Keratinocyte (primary cell): Measurements from ENCODE around the gene RAB8A. TPM values are rescaled to one million over a fixed set of nuclear protein-coding genes. Genes with fewer than 3 reads are reported as not detected.

Experiments used
- DNase-seq: peaks from one replicate; pipeline ENCODE4 v3.0.0-alpha.2; 2011; ENCODE audit warnings: low read depth, missing footprints, low spot score
- FAIRE-seq: peaks from 2 replicates; lab custom pipeline; 2011; peaks lifted over from hg19 to GRCh38; lab: Jason Lieb, UNC
- H2AFZ ChIP-seq: 2 replicates; pipeline ENCODE4 v1.6.0; 2012; ENCODE audit warnings: low read length, control low read depth, inconsistent platforms; ENCODE audit not compliant: control insufficient read depth
- H3K27ac ChIP-seq: 2 replicates; pipeline ENCODE4 v1.5.1; 2011; ENCODE audit warnings: low read length; ENCODE audit not compliant: control insufficient read depth, insufficient read depth
- H3K27me3 ChIP-seq: 3 replicates; pipeline ENCODE4 v1.6.0; 2011; ENCODE audit warnings: low read length; ENCODE audit not compliant: control insufficient read depth, insufficient read depth; ENCODE audit errors: extremely low read depth
- H3K36me3 ChIP-seq, 2 experiments: 2 replicates in 1 of 2; 3 replicates in 1 of 2; pipeline ENCODE4 v1.5.1; 2011; ENCODE audit warnings: low read length in 2 of 2, mild to moderate bottlenecking in 1 of 2; ENCODE audit not compliant: control insufficient read depth in 2 of 2, insufficient read depth in 2 of 2; ENCODE audit errors: extremely low read depth in 1 of 2
- H3K4me1 ChIP-seq: 3 replicates; pipeline ENCODE4 v1.5.1; 2011; ENCODE audit warnings: low read length; ENCODE audit not compliant: control insufficient read depth, insufficient read depth; ENCODE audit errors: extremely low read depth
- H3K4me2 ChIP-seq: 3 replicates; pipeline ENCODE4 v1.6.0; 2011; ENCODE audit warnings: low read depth, low read length; ENCODE audit not compliant: control insufficient read depth, insufficient read depth; ENCODE audit errors: extremely low read depth
- H3K4me3 ChIP-seq, 3 experiments: fragments of 200-600 bp in 1 of 3; sonication (generic) in 1 of 3; 2 replicates in 2 of 3; 3 replicates in 1 of 3; pipeline ENCODE4 v1.5.1; 2011 to 2016; ENCODE audit warnings: low read length in 3 of 3, mild to moderate bottlenecking in 3 of 3, control low read depth in 2 of 3, inconsistent platforms in 1 of 3, low read depth in 1 of 3, mixed read lengths in 1 of 3, mixed run types in 1 of 3, moderate library complexity in 1 of 3; ENCODE audit not compliant: control insufficient read depth in 2 of 3, insufficient read depth in 2 of 3; ENCODE audit errors: extremely low read depth in 1 of 3
- H3K79me2 ChIP-seq: 2 replicates; pipeline ENCODE4 v1.6.0; 2012; ENCODE audit warnings: low read length; ENCODE audit not compliant: control insufficient read depth, insufficient read depth
- H3K9ac ChIP-seq: 3 replicates; pipeline ENCODE4 v1.6.0; 2011; ENCODE audit warnings: low read length; ENCODE audit not compliant: control insufficient read depth, insufficient read depth; ENCODE audit errors: extremely low read depth
- H3K9me1 ChIP-seq: 3 replicates; pipeline ENCODE4 v1.6.0; 2011; ENCODE audit warnings: low read length; ENCODE audit not compliant: control insufficient read depth, insufficient read depth; ENCODE audit errors: extremely low read depth
- H3K9me3 ChIP-seq: 2 replicates; pipeline ENCODE4 v1.5.1; 2012; ENCODE audit warnings: low read depth, low read length; ENCODE audit not compliant: control insufficient read depth
- H4K20me1 ChIP-seq: 3 replicates; pipeline ENCODE4 v1.6.0; 2011; ENCODE audit warnings: low read length; ENCODE audit not compliant: control insufficient read depth, insufficient read depth; ENCODE audit errors: extremely low read depth
- EZH2 ChIP-seq: IDR thresholded peaks from one replicate; pipeline ENCODE4 v1.6.1; 2012; ENCODE audit warnings: inconsistent platforms, mild to moderate bottlenecking, low read length, moderate library complexity
- dilution Hi-C: fragments of 300-500 bp; cut with MboI; formaldehyde crosslinking; loops from one replicate; pipeline ENCODE4 v1.7.0; 2020; ENCODE audit warnings: low sequenced_read_pairs; ENCODE audit not compliant: extremely low pct_ligation_motif_present
- polyA plus RNA-seq, 5 experiments: library from polyadenylated mRNA; depleted of rRNA in 3 of 5; stranded (reverse) in 3 of 5; stranded (forward) in 1 of 5; unstranded in 1 of 5; fragments of >200 nt; gene quantifications; 1 replicate in 1 of 5; 2 replicates in 3 of 5; 3 replicates in 1 of 5; pipeline versions ENCODE4 v1.2.1 to v1.2.3, GENCODE V29; 2011 to 2012; ENCODE audit warnings: missing spikeins in 2 of 5, low read depth in 1 of 5, low replicate concordance in 1 of 5
- TF ChIP-seq, protein P1 (sequence below), 3 experiments: IDR thresholded peaks in 1 of 3; conservative IDR thresholded peaks in 1 of 3; optimal IDR thresholded peaks in 1 of 3; 2 replicates in 2 of 3; 3 replicates in 1 of 3; pipeline versions ENCODE3 to v1.5.1; 2011; ENCODE audit warnings: low read length in 3 of 3, mild to moderate bottlenecking in 3 of 3, moderate library complexity in 2 of 3, control low read depth in 1 of 3, inconsistent platforms in 1 of 3; ENCODE audit not compliant: insufficient read depth in 2 of 3; ENCODE audit errors: extremely low read depth in 1 of 3

RAB8A gene
- polyA plus RNA-seq, 1 donor (not counting 4 experiments of a cell fraction or from before 2014, with no cell fraction given): 95.1 TPM

DNA sequence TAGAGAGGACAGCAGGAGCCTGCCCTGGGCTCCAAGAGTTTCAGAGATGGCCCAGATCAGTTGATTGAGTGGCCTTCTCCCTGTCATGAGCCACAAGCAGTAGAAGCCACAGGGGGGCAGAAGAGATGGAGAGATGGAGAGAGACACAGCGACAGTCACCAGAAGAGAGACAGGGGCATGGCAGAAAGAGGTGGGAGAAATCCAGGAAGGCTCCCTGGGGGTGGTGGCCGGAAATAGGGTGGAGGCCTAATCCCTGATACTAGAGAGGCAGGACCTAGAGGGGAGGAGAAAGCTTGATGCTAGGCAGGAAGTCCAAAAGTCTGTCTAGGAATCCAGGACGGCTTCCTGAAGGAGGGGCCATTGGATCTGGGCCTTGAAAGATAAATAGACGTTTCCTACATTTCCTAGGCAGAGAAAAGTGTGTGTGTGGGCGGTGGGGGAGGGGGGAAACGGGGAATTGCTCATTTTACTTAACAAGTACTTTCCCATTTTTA is 45.0 kb upstream of the RAB8A start:
- dilution Hi-C loops: no loop called here
- peaks cover 35% of the 10 kb centered on the region for H3K4me1 ChIP-seq
- peak overlapping the region; percentile 85 to 96 (median 91) for H3K4me3 ChIP-seq
- H4K20me1 ChIP-seq: peaks cover 2% of the 10 kb centered on the region
- peaks cover 32% of the 10 kb centered on the region for H3K79me2 ChIP-seq
- DNase-seq (no peak), FAIRE-seq (peak; percentile 49)
- peak overlapping the region; percentile 68 for H3K27ac ChIP-seq
- peak overlapping the region; percentile 81 for H3K9ac ChIP-seq
- H3K9me1 ChIP-seq: peaks cover 4% of the 10 kb centered on the region
- H3K9me3 ChIP-seq: no peaks in the 10 kb centered on the region
- H2AFZ ChIP-seq: peak overlapping the region; percentile 29
- H3K36me3 ChIP-seq: peaks cover 0 to 3% of the 10 kb centered on the region in 2 experiments
- peak overlapping the region; percentile 98 for H3K4me2 ChIP-seq
- H3K27me3 ChIP-seq: no peaks in the 10 kb centered on the region
- TF ChIP-seq EZH2: no peak
- TF ChIP-seq, protein P1, sequence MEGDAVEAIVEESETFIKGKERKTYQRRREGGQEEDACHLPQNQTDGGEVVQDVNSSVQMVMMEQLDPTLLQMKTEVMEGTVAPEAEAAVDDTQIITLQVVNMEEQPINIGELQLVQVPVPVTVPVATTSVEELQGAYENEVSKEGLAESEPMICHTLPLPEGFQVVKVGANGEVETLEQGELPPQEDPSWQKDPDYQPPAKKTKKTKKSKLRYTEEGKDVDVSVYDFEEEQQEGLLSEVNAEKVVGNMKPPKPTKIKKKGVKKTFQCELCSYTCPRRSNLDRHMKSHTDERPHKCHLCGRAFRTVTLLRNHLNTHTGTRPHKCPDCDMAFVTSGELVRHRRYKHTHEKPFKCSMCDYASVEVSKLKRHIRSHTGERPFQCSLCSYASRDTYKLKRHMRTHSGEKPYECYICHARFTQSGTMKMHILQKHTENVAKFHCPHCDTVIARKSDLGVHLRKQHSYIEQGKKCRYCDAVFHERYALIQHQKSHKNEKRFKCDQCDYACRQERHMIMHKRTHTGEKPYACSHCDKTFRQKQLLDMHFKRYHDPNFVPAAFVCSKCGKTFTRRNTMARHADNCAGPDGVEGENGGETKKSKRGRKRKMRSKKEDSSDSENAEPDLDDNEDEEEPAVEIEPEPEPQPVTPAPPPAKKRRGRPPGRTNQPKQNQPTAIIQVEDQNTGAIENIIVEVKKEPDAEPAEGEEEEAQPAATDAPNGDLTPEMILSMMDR (optimal IDR thresholded peaks at IDR 0.05 in 1 of 3, IDR thresholded peaks at IDR 0.05 in 1 of 3, conservative IDR thresholded peaks at IDR 0.05 in 1 of 3; ENCODE audit: extremely low read depth in 1 of 3, insufficient read depth in 2 of 3, low read length in 3 of 3): peak in 2 of 3 experiments; percentile 27 to 52

DNA sequence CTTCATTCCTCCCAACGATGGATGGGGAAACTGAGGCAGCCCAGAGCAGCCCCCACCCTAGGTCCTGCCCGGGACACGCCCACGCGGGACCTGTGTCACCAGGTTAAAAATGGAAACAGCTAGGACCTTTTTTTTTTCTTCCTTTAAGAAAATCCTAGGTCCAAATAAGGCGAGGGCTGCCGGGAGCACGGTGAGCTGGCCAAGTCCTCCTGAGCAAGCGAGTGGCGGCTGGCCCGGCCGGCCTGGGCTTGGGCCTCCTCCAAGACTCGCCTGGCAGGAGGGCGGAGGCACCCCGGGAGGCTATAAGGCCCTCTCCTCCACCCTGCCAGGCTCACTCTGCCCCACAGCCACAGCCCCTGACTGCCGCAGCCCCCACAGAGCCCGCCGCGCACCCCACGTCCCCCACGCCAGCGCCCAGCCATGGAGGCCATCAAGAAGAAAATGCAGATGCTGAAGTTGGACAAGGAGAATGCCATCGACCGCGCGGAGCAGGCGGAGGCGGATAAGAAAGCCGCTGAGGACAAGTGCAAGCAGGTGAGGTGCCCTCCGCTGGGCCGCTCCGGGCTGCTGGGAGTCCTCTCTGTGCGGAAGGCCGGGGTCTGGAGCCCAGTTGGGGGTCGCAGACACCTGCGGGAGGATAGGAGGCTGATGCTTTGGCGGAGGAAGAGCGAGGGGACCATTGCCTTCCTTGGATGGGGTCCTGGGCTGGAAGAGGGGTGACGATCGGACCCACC is 44.3 kb upstream of the RAB8A start:
- FAIRE-seq (no peak), DNase-seq (no peak)
- H3K9ac ChIP-seq: peak overlapping the region; percentile 81
- dilution Hi-C loops: no loop called here
- peaks cover 32% of the 10 kb centered on the region for H3K79me2 ChIP-seq
- H3K4me3 ChIP-seq: peak overlapping the region; percentile 85 to 96 (median 91)
- TF ChIP-seq, protein P1 (optimal IDR thresholded peaks at IDR 0.05 in 1 of 3, IDR thresholded peaks at IDR 0.05 in 1 of 3, conservative IDR thresholded peaks at IDR 0.05 in 1 of 3; ENCODE audit: extremely low read depth in 1 of 3, insufficient read depth in 2 of 3, low read length in 3 of 3): no peak
- H4K20me1 ChIP-seq: peaks cover 2% of the 10 kb centered on the region
- H3K4me1 ChIP-seq: peaks cover 35% of the 10 kb centered on the region
- peaks cover 4% of the 10 kb centered on the region for H3K9me1 ChIP-seq
- peak overlapping the region; percentile 68 for H3K27ac ChIP-seq
- no peaks in the 10 kb centered on the region for H3K9me3 ChIP-seq
- H3K36me3 ChIP-seq: peaks cover 4 to 5% of the 10 kb centered on the region in 2 experiments
- H3K4me2 ChIP-seq: peak overlapping the region; percentile 98
- H2AFZ ChIP-seq: peak overlapping the region; percentile 29
- no peaks in the 10 kb centered on the region for H3K27me3 ChIP-seq
